ENCODE measurements around the gene TRERF1.
"Not testable (repeated sequence)": the region's sequence is repeated elsewhere in the genome, so short reads cannot be mapped to it uniquely, and the experiment has no call there.

TRERF1 gene

DNA sequence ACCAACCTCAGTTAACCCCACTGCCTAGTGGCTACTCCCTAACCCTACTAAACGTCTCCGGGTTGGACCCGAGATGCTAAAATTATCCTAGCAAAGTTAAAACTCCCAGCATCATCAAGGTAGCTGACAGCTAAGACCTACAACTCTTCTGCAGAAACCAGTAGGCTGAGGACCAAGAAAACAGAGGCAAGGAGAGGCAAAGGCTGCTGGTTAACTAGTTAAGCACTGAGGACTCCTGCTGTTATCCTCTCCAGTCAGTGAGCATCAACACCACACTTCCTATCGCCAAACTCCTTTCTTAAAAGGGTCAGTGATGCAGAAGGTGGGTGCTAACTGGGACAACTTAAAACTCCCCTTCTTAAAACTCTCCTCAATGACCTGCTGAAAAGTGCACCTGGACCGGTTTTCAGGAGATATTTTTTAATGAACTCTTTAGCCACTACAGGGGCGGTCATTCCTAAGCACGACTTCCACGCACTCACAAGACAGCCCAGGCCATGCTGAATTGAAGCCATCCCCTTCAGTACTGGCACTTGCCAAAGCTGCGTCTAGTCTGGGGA is 1.7 kb downstream of the TRERF1 start:
- DNase-seq (ENCODE audit: low spot score): no peak
- in situ Hi-C loops (cut with MboI; ENCODE audit: low pct_unique_long_range_greater_than_20kb, low sequenced_read_pairs, unreplicated experiment): no loop called here
- TF ChIP-seq, protein P1, sequence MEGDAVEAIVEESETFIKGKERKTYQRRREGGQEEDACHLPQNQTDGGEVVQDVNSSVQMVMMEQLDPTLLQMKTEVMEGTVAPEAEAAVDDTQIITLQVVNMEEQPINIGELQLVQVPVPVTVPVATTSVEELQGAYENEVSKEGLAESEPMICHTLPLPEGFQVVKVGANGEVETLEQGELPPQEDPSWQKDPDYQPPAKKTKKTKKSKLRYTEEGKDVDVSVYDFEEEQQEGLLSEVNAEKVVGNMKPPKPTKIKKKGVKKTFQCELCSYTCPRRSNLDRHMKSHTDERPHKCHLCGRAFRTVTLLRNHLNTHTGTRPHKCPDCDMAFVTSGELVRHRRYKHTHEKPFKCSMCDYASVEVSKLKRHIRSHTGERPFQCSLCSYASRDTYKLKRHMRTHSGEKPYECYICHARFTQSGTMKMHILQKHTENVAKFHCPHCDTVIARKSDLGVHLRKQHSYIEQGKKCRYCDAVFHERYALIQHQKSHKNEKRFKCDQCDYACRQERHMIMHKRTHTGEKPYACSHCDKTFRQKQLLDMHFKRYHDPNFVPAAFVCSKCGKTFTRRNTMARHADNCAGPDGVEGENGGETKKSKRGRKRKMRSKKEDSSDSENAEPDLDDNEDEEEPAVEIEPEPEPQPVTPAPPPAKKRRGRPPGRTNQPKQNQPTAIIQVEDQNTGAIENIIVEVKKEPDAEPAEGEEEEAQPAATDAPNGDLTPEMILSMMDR (IDR thresholded peaks at IDR 0.05; ENCODE audit: extremely low read depth, insufficient read depth, missing control alignments): no peak

DNA sequence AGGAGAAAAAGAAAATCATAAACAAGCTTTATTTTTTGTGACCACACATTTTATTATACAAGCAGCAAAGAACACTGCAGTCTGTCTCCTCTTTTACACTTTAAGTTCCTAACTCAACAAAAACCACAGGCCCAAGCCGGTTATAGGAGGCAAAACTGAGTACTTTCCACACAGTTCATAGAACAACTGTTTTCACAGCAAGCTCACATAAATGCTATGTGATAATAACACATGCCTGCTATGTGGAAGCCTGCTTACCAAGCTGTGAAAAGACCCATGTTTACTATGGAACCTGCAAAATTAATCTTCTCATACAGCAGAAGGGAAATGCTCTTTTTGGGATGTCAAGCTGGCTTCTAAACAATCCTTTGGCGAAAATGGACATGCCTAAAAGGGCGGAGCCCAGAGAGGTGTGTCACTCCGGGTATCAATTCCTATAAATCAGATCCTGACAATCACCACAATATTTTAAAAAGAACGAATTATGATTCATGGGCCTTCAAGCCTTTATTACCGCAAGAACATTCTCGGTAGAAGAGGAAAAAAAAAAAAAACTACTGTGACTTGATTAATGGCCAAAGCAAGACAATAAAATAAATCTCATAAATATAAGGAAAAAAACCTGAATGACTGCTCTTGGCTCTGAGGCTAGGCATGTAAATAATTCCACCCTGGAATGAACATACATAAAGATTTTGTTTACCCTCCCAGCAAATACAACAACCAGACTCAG is 2.6 kb downstream of the TRERF1 start:
- TF ChIP-seq, protein P1 (IDR thresholded peaks at IDR 0.05; ENCODE audit: extremely low read depth, insufficient read depth, missing control alignments): no peak
- in situ Hi-C loops (cut with MboI; ENCODE audit: low pct_unique_long_range_greater_than_20kb, low sequenced_read_pairs, unreplicated experiment): no loop called here
- no peak for DNase-seq (ENCODE audit: low spot score)

DNA sequence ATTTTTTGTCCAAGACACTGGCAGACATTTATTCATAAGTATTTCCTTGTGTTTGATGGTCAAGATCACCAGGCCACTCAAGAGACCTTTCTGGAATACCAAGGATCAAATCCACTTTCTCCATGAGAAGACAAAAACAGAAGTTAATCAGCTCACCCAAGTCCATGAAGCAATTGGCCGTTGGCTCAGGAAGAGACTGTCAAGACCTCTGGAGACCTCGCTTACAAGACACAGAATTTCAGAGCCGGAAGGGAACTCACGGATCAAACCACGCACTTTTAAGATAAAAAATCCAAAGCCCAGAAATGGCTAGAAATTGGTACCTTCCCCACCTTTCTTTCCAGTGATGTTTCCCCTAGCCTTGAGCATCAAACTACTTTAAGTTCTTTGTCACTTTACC is 3.3 kb downstream of the TRERF1 start:
- TF ChIP-seq, protein P1 (IDR thresholded peaks at IDR 0.05; ENCODE audit: extremely low read depth, insufficient read depth, missing control alignments): no peak
- no peak for DNase-seq (ENCODE audit: low spot score)
- in situ Hi-C loops (cut with MboI; ENCODE audit: low pct_unique_long_range_greater_than_20kb, low sequenced_read_pairs, unreplicated experiment): no loop called here

DNA sequence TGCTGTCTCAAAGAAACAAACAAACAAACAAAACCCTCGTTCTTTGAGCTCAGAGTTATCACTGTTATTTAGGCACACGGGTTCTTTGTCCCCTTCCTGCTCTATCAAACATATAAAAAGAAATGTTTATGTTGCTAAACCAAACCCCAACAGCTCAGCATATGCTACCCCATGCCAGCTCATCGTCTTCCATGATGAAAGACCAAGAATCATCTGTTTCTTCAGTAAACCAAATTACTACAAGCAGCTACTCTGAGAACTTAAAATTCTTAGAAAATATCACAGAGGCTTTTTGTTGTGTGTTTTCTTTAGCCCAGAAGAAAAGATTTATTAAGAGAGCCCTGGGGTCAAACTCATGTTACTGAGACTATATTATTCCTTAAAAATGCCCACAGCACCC is 4.7 kb downstream of the TRERF1 start:
- no peak for DNase-seq (ENCODE audit: low spot score)
- TF ChIP-seq, protein P1 (IDR thresholded peaks at IDR 0.05; ENCODE audit: extremely low read depth, insufficient read depth, missing control alignments): no peak
- in situ Hi-C loops (cut with MboI; ENCODE audit: low pct_unique_long_range_greater_than_20kb, low sequenced_read_pairs, unreplicated experiment): no loop called here

DNA sequence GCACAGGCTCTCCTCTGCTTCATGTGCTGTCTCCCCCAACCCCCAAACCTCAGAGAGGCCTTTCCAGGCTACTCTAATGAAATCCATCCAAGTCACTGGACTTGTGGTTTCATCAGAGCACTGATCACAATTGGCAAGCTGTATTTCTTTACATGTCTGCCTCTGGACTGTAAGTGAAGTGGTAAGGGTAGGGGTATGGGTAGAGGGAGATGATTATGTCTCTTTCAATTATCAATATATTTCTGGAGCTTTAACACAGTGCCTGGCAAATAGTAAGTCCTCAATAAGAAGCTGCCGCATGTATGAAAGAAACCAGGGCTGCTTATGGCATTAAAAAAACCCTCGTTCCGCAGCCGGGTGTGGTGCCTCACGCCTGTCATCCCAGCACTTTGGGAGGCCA is 5.4 kb downstream of the TRERF1 start:
- DNase-seq (ENCODE audit: low spot score): no peak
- TF ChIP-seq, protein P1 (IDR thresholded peaks at IDR 0.05; ENCODE audit: extremely low read depth, insufficient read depth, missing control alignments): no peak
- in situ Hi-C loops (cut with MboI; ENCODE audit: low pct_unique_long_range_greater_than_20kb, low sequenced_read_pairs, unreplicated experiment): no loop called here

DNA sequence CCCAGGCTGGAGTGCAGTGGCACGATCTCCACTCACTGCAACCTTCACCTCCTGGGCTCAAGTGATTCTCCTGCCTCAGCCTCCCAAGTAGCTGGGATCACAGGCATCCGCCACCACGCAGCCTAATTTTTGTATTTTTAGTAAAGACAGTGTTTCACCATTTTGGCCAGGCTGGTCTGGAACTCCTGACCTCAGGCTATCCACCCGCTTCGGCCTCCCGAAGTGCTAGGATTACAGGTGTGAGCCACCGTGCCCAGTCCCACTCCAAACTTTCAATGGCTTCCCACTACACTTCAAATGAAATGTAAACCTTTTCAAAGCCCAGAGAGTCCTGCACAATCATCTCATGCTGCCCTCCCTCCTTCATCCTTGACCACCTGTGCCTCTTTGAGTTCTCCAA is 5.8 kb downstream of the TRERF1 start:
- in situ Hi-C loops (cut with MboI; ENCODE audit: low pct_unique_long_range_greater_than_20kb, low sequenced_read_pairs, unreplicated experiment); DNase-seq (ENCODE audit: low spot score): not testable (repeated sequence)

DNA sequence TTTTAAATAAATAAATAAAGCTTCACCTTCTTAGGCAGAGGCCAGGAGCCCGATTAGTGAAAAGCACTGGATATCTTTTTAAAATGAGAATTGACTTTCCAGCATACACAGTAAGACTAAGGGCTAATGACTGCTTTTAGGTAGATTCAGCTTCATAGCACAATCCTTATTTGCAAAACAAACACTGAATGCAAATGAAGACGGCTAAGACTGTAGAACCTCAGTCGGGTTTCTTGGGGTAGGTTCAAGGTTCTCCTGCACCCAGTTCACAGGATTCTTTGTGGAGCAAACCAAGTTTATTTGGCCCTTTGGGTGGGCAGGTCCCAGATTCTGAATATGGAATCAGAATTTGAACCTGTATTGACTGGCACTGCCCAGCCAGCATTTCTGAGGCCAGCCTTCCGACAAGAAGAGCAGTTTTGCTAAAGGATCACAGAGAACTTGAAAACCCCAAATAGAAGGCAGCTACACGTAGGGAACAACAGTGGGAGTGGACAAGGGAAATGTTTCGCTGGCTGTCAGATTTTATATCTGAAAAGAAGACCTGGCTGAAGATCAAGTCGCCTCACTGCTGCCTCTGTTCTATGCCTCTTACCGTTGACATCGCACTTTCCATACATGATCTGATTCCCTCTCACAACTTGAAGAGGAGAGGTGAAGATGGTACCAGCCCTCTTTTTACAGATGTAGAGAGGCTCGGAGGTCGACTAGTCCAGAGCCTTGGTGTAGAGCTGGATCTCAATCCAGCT is 8.2 kb downstream of the TRERF1 start:
- TF ChIP-seq, protein P1 (IDR thresholded peaks at IDR 0.05; ENCODE audit: extremely low read depth, insufficient read depth, missing control alignments): no peak
- in situ Hi-C loops (cut with MboI; ENCODE audit: low pct_unique_long_range_greater_than_20kb, low sequenced_read_pairs, unreplicated experiment): no loop called here

More for the DNA sequence above, 8.2 kb downstream of the TRERF1 start:
- no peak for DNase-seq (ENCODE audit: low spot score)

Data from GM13977 (cell line).